H9 (cell line): Measurements from ENCODE around the gene ARHGAP8. TPM values are rescaled to one million over a fixed set of nuclear protein-coding genes. Genes with fewer than 3 reads are reported as not detected.

Experiments used
- DNase-seq: peaks from one replicate; pipeline ENCODE4 v3.0.0-alpha.2; 2017
- H2AFZ ChIP-seq: one replicate; pipeline ENCODE4 v1.6.1; 2013; ENCODE audit warnings: mild to moderate bottlenecking, low read length, control low read depth, moderate library complexity
- H2AK5ac ChIP-seq: 2 replicates; pipeline ENCODE4 v1.6.1; 2013; ENCODE audit warnings: low read length, control low read depth, mixed read lengths; ENCODE audit not compliant: insufficient read length
- H2BK120ac ChIP-seq: one replicate; pipeline ENCODE4 v1.6.1; 2013; ENCODE audit warnings: low read depth, mild to moderate bottlenecking, low read length, control low read depth, inconsistent platforms; ENCODE audit not compliant: poor library complexity, severe bottlenecking
- H2BK12ac ChIP-seq: 2 replicates; pipeline ENCODE4 v1.6.1; 2013; ENCODE audit warnings: low read length, control low read depth, mixed read lengths, low read depth; ENCODE audit not compliant: insufficient read length
- H2BK15ac ChIP-seq: 2 replicates; pipeline ENCODE4 v1.6.1; 2013; ENCODE audit warnings: low read depth, low read length, control low read depth
- H2BK20ac ChIP-seq: one replicate; pipeline ENCODE4 v1.6.1; 2013; ENCODE audit warnings: low read depth, mild to moderate bottlenecking, low read length, control low read depth, inconsistent platforms; ENCODE audit not compliant: poor library complexity, severe bottlenecking
- H2BK5ac ChIP-seq: 2 replicates; pipeline ENCODE4 v1.6.1; 2013; ENCODE audit warnings: low read length, control low read depth, mixed read lengths; ENCODE audit not compliant: insufficient read length
- H3K14ac ChIP-seq: 2 replicates; pipeline ENCODE4 v1.6.1; 2013; ENCODE audit warnings: low read length, control low read depth; ENCODE audit not compliant: insufficient read depth
- H3K18ac ChIP-seq: 2 replicates; pipeline ENCODE4 v1.6.1; 2013; ENCODE audit warnings: low read depth, mild to moderate bottlenecking, mixed read lengths, low read length, control low read depth; ENCODE audit not compliant: insufficient read length
- H3K23ac ChIP-seq: 2 replicates; pipeline ENCODE4 v1.6.1; 2013; ENCODE audit warnings: low read length, control low read depth, mixed read lengths, low read depth; ENCODE audit not compliant: insufficient read length
- H3K23me2 ChIP-seq: 2 replicates; pipeline ENCODE4 v1.6.1; 2013; ENCODE audit warnings: low read depth, mild to moderate bottlenecking, mixed read lengths, low read length, control low read depth; ENCODE audit not compliant: insufficient read length, poor library complexity, severe bottlenecking
- H3K27ac ChIP-seq: 2 replicates; pipeline ENCODE4 v1.5.1; 2013; ENCODE audit warnings: low read length, control low read depth, mixed read lengths, low read depth; ENCODE audit not compliant: insufficient read length
- H3K27me3 ChIP-seq: 2 replicates; pipeline ENCODE4 v1.6.1; 2013; ENCODE audit warnings: low read length, control low read depth, inconsistent platforms; ENCODE audit not compliant: insufficient read depth
- H3K4ac ChIP-seq: 2 replicates; pipeline ENCODE4 v1.6.1; 2013; ENCODE audit warnings: low read depth, mild to moderate bottlenecking, control low read depth, inconsistent platforms, low read length, moderate library complexity
- H3K4me1 ChIP-seq: 2 replicates; pipeline ENCODE4 v1.6.1; 2013; ENCODE audit warnings: low read length, control low read depth, inconsistent platforms; ENCODE audit not compliant: insufficient read depth
- H3K4me2 ChIP-seq: 2 replicates; pipeline ENCODE4 v1.6.1; 2013; ENCODE audit warnings: low read length, control low read depth, mixed read lengths; ENCODE audit not compliant: insufficient read length, insufficient read depth
- H3K56ac ChIP-seq: 2 replicates; pipeline ENCODE4 v1.6.1; 2013; ENCODE audit warnings: low read depth, mild to moderate bottlenecking, mixed read lengths, low read length, control low read depth; ENCODE audit not compliant: insufficient read length
- H3K79me1 ChIP-seq: 2 replicates; pipeline ENCODE4 v1.6.1; 2013; ENCODE audit warnings: low read depth, mild to moderate bottlenecking, moderate library complexity, low read length, control low read depth, inconsistent platforms; ENCODE audit not compliant: insufficient read depth, poor library complexity, severe bottlenecking
- H3K79me2 ChIP-seq: 2 replicates; pipeline ENCODE4 v1.6.1; 2013; ENCODE audit warnings: low read length, control low read depth, inconsistent platforms; ENCODE audit not compliant: insufficient read depth
- H3K9ac ChIP-seq: 2 replicates; pipeline ENCODE4 v1.6.1; 2013; ENCODE audit warnings: low read length, control low read depth, mixed read lengths; ENCODE audit not compliant: insufficient read length; ENCODE audit errors: extremely low read depth
- H3K9me3 ChIP-seq: one replicate; pipeline ENCODE4 v1.6.1; 2013; ENCODE audit warnings: low read depth, low read length, inconsistent platforms; ENCODE audit not compliant: control insufficient read depth
- H3T11ph ChIP-seq: one replicate; pipeline ENCODE4 v1.6.1; 2013; ENCODE audit warnings: mild to moderate bottlenecking, low read length, control low read depth, inconsistent platforms
- H4K20me1 ChIP-seq: one replicate; pipeline ENCODE4 v1.6.1; 2013; ENCODE audit not compliant: control insufficient read depth, insufficient read length, insufficient read depth
- H4K5ac ChIP-seq: 2 replicates; pipeline ENCODE4 v1.6.1; 2013; ENCODE audit warnings: low read depth, mild to moderate bottlenecking, mixed read lengths, low read length, control low read depth; ENCODE audit not compliant: insufficient read length
- H4K8ac ChIP-seq: replicated peaks from 2 replicates; pipeline ENCODE4 v1.6.1; 2013; ENCODE audit warnings: low read length, control low read depth, mixed read lengths, low read depth; ENCODE audit not compliant: insufficient read length
- H4K91ac ChIP-seq: 2 replicates; pipeline ENCODE4 v1.6.1; 2013; ENCODE audit warnings: low read depth, mild to moderate bottlenecking, moderate library complexity, mixed read lengths, low read length, control low read depth; ENCODE audit not compliant: insufficient read length
- H3K27ac Mint-ChIP-seq, 3 experiments: 2 replicates in 2 of 3; 3 replicates in 1 of 3; pipeline ENCODE4 v1.8.0; 2020 to 2021; ENCODE audit warnings: mixed read lengths in 3 of 3, mild to moderate bottlenecking in 1 of 3, moderate library complexity in 1 of 3
- H3K27me3 Mint-ChIP-seq: 2 replicates; pipeline ENCODE4 v1.8.0; 2021; ENCODE audit warnings: low read depth, mild to moderate bottlenecking, moderate library complexity, mixed read lengths
- H3K36me3 Mint-ChIP-seq, 3 experiments: 2 replicates in 2 of 3; 3 replicates in 1 of 3; pipeline ENCODE4 v1.8.0; 2020 to 2021; ENCODE audit warnings: low read depth in 3 of 3, mixed read lengths in 3 of 3; ENCODE audit not compliant: insufficient read depth in 1 of 3
- H3K4me1 Mint-ChIP-seq, 2 experiments: 2 replicates each; pipeline ENCODE4 v1.8.0; 2020; ENCODE audit warnings: mixed read lengths in 2 of 2
- H3K4me3 Mint-ChIP-seq, 2 experiments: 2 replicates in 1 of 2; 3 replicates in 1 of 2; pipeline ENCODE4 v1.8.0; 2020 to 2021; ENCODE audit warnings: mild to moderate bottlenecking in 2 of 2, mixed read lengths in 2 of 2, moderate library complexity in 1 of 2
- H3K9me3 Mint-ChIP-seq, 2 experiments: 2 replicates in 1 of 2; 3 replicates in 1 of 2; pipeline ENCODE4 v1.8.0; 2020; ENCODE audit warnings: mild to moderate bottlenecking in 2 of 2, mixed read lengths in 2 of 2, moderate library complexity in 1 of 2
- WGBS: extraction: QIAGEN DNeasy Blood & Tissue Kit; methylation state at CpG from one replicate; pipeline ENCODE4 v1.1.7; 2013; ENCODE audit warnings: missing lambda C conversion rate, low lambda C conversion rate, mixed read lengths; ENCODE audit not compliant: insufficient read length; ENCODE audit errors: extremely low coverage; 5-methylcytosine and 5-hydroxymethylcytosine counted together
- total RNA-seq: library from RNA; stranded (reverse); gene quantifications from 2 replicates; pipeline ENCODE4 v1.2.1, GENCODE V29; 2021
- TF ChIP-seq, protein P1 (sequence below): fragments of 200-600 bp; sonication (generic); conservative IDR thresholded peaks from 3 replicates; pipeline ENCODE4 v1.8.0; 2021; ENCODE audit warnings: antibody characterized with exemption, mild to moderate bottlenecking

ARHGAP8 gene
- total RNA-seq, 1 experiment from 2014 or later: 35.4 TPM

DNA sequence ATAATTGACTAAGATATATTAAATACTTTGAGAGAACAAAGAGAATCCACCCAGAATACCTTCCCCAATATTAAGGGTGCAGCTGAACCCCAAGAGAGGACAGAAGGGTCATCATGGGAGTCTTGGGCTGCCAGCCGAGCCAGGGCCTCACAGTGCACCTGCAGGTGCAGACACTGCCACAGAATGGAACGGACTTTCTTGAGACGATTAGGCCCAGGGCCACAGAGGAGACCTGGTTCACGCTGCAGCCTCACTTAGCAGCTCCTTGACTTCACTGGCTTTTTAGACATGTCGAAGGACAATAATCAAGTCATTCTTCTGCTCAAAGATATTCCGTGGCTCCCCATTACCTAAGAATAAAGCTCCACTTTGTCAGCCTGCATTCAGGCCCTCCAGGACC lies 156.9 kb downstream of the ARHGAP8 start:
- DNase-seq: no peak
- Histone ChIP-seq H3K27ac (no peak overlapping the region), H3K14ac (no peak overlapping the region), H3K18ac (no peak overlapping the region), H2AK5ac (no peak overlapping the region), H2BK15ac (no peak overlapping the region), H2BK5ac (no peak overlapping the region), H3K4me2 (no peak overlapping the region), H4K8ac (no peak overlapping the region), H3K79me2 (no peaks in the 10 kb centered on the region), H3K56ac (no peak overlapping the region), H3K79me1 (no peaks in the 10 kb centered on the region), H4K91ac (no peak overlapping the region), H2BK12ac (no peak overlapping the region), H3K27me3 (no peaks in the 10 kb centered on the region), H3K23ac (no peak overlapping the region), H3K9me3 (peaks cover 23% of the 10 kb centered on the region), H4K5ac (no peak overlapping the region), H3K4ac (no peak overlapping the region), H3K23me2 (no peaks in the 10 kb centered on the region), H3K4me1 (no peaks in the 10 kb centered on the region), H2AFZ (no peak overlapping the region), H2BK20ac (no peak overlapping the region), H3T11ph (no peak overlapping the region), H2BK120ac (no peak overlapping the region), H3K9ac (no peak overlapping the region), H4K20me1 (no peaks in the 10 kb centered on the region)
- peaks cover 74 to 86% (median 78%) of the 10 kb centered on the region in 3 experiments for H3K36me3 Mint-ChIP-seq
- no peaks in the 10 kb centered on the region for H3K4me1 Mint-ChIP-seq
- TF ChIP-seq, protein P1, sequence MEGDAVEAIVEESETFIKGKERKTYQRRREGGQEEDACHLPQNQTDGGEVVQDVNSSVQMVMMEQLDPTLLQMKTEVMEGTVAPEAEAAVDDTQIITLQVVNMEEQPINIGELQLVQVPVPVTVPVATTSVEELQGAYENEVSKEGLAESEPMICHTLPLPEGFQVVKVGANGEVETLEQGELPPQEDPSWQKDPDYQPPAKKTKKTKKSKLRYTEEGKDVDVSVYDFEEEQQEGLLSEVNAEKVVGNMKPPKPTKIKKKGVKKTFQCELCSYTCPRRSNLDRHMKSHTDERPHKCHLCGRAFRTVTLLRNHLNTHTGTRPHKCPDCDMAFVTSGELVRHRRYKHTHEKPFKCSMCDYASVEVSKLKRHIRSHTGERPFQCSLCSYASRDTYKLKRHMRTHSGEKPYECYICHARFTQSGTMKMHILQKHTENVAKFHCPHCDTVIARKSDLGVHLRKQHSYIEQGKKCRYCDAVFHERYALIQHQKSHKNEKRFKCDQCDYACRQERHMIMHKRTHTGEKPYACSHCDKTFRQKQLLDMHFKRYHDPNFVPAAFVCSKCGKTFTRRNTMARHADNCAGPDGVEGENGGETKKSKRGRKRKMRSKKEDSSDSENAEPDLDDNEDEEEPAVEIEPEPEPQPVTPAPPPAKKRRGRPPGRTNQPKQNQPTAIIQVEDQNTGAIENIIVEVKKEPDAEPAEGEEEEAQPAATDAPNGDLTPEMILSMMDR: no peak
- no CpG with 5 or more reads among the region's 6 CpGs for WGBS
- no peaks in the 10 kb centered on the region for H3K27me3 Mint-ChIP-seq
- H3K9me3 Mint-ChIP-seq: peaks cover 27% of the 10 kb centered on the region in 2 experiments
- no peak overlapping the region for H3K4me3 Mint-ChIP-seq
- no peak overlapping the region for H3K27ac Mint-ChIP-seq

Other genes starting within 250 kb of the ARHGAP8 start
- 11.8 and 12.6 TPM in 2 replicates for gene PRR5, start 50.4 kb upstream of the ARHGAP8 start, total RNA-seq